Measurements from ENCODE around the gene UBR2. TPM values are rescaled to one million over a fixed set of nuclear protein-coding genes. Genes with fewer than 3 reads are reported as not detected.

The UBR2 gene
- total RNA-seq, 2 donors from 2014 or later: 21.6 to 22.5 TPM

- Mint-ChIP-seq H3K27me3 (ENCODE audit: insufficient read depth) (no peaks in the 10 kb centered on the region), H3K27ac (no peak overlapping the region), H3K36me3 (ENCODE audit: low read depth) (peaks cover 51% of the 10 kb centered on the region), H3K4me1 (peaks cover 11% of the 10 kb centered on the region), H3K9me3 (peaks cover 11% of the 10 kb centered on the region), H3K4me3 (no peak overlapping the region)
- Histone ChIP-seq H3K36me3 (ENCODE audit: control insufficient read depth, insufficient read depth, low read length) (peaks cover 50% of the 10 kb centered on the region), H3K4me1 (ENCODE audit: control insufficient read depth, insufficient read depth, low read length) (peaks cover 2% of the 10 kb centered on the region), H3K9ac (ENCODE audit: extremely low read depth, low read length, poor library complexity, severe bottlenecking) (no peak overlapping the region), H3K4me3 (ENCODE audit: low read length) (no peak overlapping the region), H3K27ac (ENCODE audit: low read depth, low read length) (no peak overlapping the region), H3K27me3 (ENCODE audit: control insufficient read depth, insufficient read depth, low read length, poor library complexity, severe bottlenecking) (no peaks in the 10 kb centered on the region), H3K9me3 (ENCODE audit: control insufficient read depth, low read length) (peaks cover 21% of the 10 kb centered on the region)
- TF ChIP-seq, protein P1, sequence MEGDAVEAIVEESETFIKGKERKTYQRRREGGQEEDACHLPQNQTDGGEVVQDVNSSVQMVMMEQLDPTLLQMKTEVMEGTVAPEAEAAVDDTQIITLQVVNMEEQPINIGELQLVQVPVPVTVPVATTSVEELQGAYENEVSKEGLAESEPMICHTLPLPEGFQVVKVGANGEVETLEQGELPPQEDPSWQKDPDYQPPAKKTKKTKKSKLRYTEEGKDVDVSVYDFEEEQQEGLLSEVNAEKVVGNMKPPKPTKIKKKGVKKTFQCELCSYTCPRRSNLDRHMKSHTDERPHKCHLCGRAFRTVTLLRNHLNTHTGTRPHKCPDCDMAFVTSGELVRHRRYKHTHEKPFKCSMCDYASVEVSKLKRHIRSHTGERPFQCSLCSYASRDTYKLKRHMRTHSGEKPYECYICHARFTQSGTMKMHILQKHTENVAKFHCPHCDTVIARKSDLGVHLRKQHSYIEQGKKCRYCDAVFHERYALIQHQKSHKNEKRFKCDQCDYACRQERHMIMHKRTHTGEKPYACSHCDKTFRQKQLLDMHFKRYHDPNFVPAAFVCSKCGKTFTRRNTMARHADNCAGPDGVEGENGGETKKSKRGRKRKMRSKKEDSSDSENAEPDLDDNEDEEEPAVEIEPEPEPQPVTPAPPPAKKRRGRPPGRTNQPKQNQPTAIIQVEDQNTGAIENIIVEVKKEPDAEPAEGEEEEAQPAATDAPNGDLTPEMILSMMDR (conservative IDR thresholded peaks at IDR 0.05): no peak
- DNase-seq: no peak
- WGBS, 2 experiments (ENCODE audit: insufficient coverage in 1 of 2, insufficient read length in 1 of 2): 96% methylated on average over 1 of the region's 1 CpG; no CpG with 5 or more reads in 1 of the 2 experiments
These were observed 63.2 kb downstream of the UBR2 start for GRCh38 chr6:42627044-42627443.

DNA sequence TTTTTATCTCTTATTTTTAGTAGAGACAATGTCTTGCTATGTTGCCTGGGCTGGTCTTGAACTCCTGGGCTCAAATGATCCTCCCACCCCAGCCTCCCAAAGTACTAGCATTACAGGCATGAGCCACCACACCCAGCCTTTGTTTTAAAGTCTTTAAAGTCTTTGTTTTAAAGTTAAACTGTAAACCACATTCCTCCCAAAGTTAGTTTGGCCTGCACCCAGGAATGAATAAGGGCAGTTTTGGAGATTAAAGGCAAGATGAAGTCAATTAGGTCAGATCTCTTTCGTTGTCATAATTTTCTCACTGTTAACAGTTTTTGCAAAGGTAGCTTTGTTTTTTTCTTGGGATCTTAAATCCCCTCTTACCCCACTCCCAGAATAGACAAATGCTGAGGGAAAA is 63.8 kb downstream of the UBR2 start:
- Mint-ChIP-seq H3K27me3 (ENCODE audit: insufficient read depth) (no peaks in the 10 kb centered on the region), H3K9me3 (peaks cover 11% of the 10 kb centered on the region), H3K4me3 (no peak overlapping the region), H3K27ac (no peak overlapping the region), H3K36me3 (ENCODE audit: low read depth) (peaks cover 57% of the 10 kb centered on the region), H3K4me1 (peaks cover 11% of the 10 kb centered on the region)
- Histone ChIP-seq H3K9me3 (ENCODE audit: control insufficient read depth, low read length) (peaks cover 21% of the 10 kb centered on the region), H3K9ac (ENCODE audit: extremely low read depth, low read length, poor library complexity, severe bottlenecking) (no peak overlapping the region), H3K4me3 (ENCODE audit: low read length) (no peak overlapping the region), H3K36me3 (ENCODE audit: control insufficient read depth, insufficient read depth, low read length) (peaks cover 56% of the 10 kb centered on the region), H3K27me3 (ENCODE audit: control insufficient read depth, insufficient read depth, low read length, poor library complexity, severe bottlenecking) (no peaks in the 10 kb centered on the region), H3K27ac (ENCODE audit: low read depth, low read length) (no peak overlapping the region), H3K4me1 (ENCODE audit: control insufficient read depth, insufficient read depth, low read length) (peaks cover 2% of the 10 kb centered on the region)
- no peak for DNase-seq
- 85 to 100% methylated on average over 1 of the region's 1 CpG for WGBS, 2 experiments (ENCODE audit: insufficient coverage in 1 of 2, insufficient read length in 1 of 2)
- TF ChIP-seq, protein P1 (conservative IDR thresholded peaks at IDR 0.05): no peak

GRCh38 chr6:42628604-42629003 is 64.8 kb downstream of the UBR2 start:
- no peak for DNase-seq
- Histone ChIP-seq H3K36me3 (ENCODE audit: control insufficient read depth, insufficient read depth, low read length) (peaks cover 64% of the 10 kb centered on the region), H3K4me3 (ENCODE audit: low read length) (no peak overlapping the region), H3K4me1 (ENCODE audit: control insufficient read depth, insufficient read depth, low read length) (peaks cover 2% of the 10 kb centered on the region), H3K27me3 (ENCODE audit: control insufficient read depth, insufficient read depth, low read length, poor library complexity, severe bottlenecking) (no peaks in the 10 kb centered on the region), H3K9ac (ENCODE audit: extremely low read depth, low read length, poor library complexity, severe bottlenecking) (no peak overlapping the region), H3K9me3 (ENCODE audit: control insufficient read depth, low read length) (peaks cover 21% of the 10 kb centered on the region), H3K27ac (ENCODE audit: low read depth, low read length) (no peak overlapping the region)
- Mint-ChIP-seq H3K9me3 (peaks cover 11% of the 10 kb centered on the region), H3K27me3 (ENCODE audit: insufficient read depth) (no peaks in the 10 kb centered on the region), H3K36me3 (ENCODE audit: low read depth) (peaks cover 60% of the 10 kb centered on the region), H3K4me3 (no peak overlapping the region), H3K27ac (no peak overlapping the region), H3K4me1 (peaks cover 11% of the 10 kb centered on the region)
- WGBS, 2 experiments (ENCODE audit: insufficient coverage in 1 of 2, insufficient read length in 1 of 2): 98% methylated on average over 2 of the region's 2 CpGs; no CpG with 5 or more reads in 1 of the 2 experiments
- TF ChIP-seq, protein P1 (conservative IDR thresholded peaks at IDR 0.05): no peak

Measured in endodermal cell (in vitro differentiated cells).